IMR-90 (cell line): Measurements from ENCODE around the gene FGFRL1. TPM values are rescaled to one million over a fixed set of nuclear protein-coding genes. Genes with fewer than 3 reads are reported as not detected.

Experiments used
- ATAC-seq: fragments of 200-7000 bp; cut with Tn5 transposase; 2 replicates; pipeline ENCODE4 v1.9.1; 2020; ENCODE audit warnings: low read depth, mild to moderate bottlenecking, moderate library complexity
- BruUV-seq: library from RNA; stranded (reverse); fragments of 400-500 nt; replicated peaks from 2 replicates; lab custom pipeline; 2021; lab: Mats Ljungman, UMichigan
- CTCF ChIA-PET: fragments of 300-600 bp; formaldehyde crosslinking; extraction: SDS; loops from one replicate; lab custom pipeline; 2021; ENCODE audit warnings: antibody characterized with exemption; lab: Yijun Ruan, JAX
- POLR2A ChIA-PET: fragments of 300-600 bp; sonication (Branson Sonifier 250); formaldehyde crosslinking; loops from one replicate; lab custom pipeline; 2022; ENCODE audit warnings: antibody characterized with exemption; ENCODE audit not compliant: unreplicated experiment; lab: Charles Lee
- DNase-seq: peaks from one replicate; pipeline ENCODE4 v3.0.0; 2013
- H2AFZ ChIP-seq: replicated peaks from 2 replicates; pipeline ENCODE3; 2013; ENCODE audit warnings: low read length, mild to moderate bottlenecking; ENCODE audit not compliant: poor library complexity
- H2AK5ac ChIP-seq: 2 replicates; pipeline ENCODE4 v1.6.1; 2013; ENCODE audit warnings: low read depth, low read length, inconsistent platforms
- H2AK9ac ChIP-seq: replicated peaks from 2 replicates; pipeline ENCODE3; 2013; ENCODE audit warnings: mild to moderate bottlenecking, low read depth, low read length, moderate library complexity; ENCODE audit not compliant: poor library complexity
- H2BK120ac ChIP-seq: 2 replicates; pipeline ENCODE4 v1.6.1; 2013; ENCODE audit warnings: low read depth, low read length, inconsistent platforms
- H2BK15ac ChIP-seq: 3 replicates; pipeline ENCODE4 v1.6.1; 2013; ENCODE audit warnings: low read depth, low read length, inconsistent platforms
- H2BK20ac ChIP-seq: 2 replicates; pipeline ENCODE4 v1.6.1; 2013; ENCODE audit warnings: low read depth, mild to moderate bottlenecking, inconsistent platforms, low read length, moderate library complexity
- H2BK5ac ChIP-seq: 2 replicates; pipeline ENCODE4 v1.6.1; 2013; ENCODE audit warnings: mild to moderate bottlenecking, low read depth, low read length, inconsistent platforms; ENCODE audit not compliant: poor library complexity, severe bottlenecking
- H3K14ac ChIP-seq: replicated peaks from 2 replicates; pipeline ENCODE4 v1.6.1; 2013; ENCODE audit warnings: low read depth, low read length, inconsistent platforms
- H3K18ac ChIP-seq: 2 replicates; pipeline ENCODE4 v1.6.1; 2013; ENCODE audit warnings: low read depth, low read length, control low read depth
- H3K23ac ChIP-seq: 2 replicates; pipeline ENCODE4 v1.6.1; 2013; ENCODE audit warnings: low read depth, low read length, inconsistent platforms
- H3K27ac ChIP-seq: 2 replicates; pipeline ENCODE4 v1.5.1; 2013; ENCODE audit warnings: mild to moderate bottlenecking, control low read depth, low read length; ENCODE audit not compliant: insufficient read depth
- H3K27me3 ChIP-seq: 2 replicates; pipeline ENCODE4 v1.6.1; 2013; ENCODE audit warnings: low read length; ENCODE audit not compliant: control insufficient read depth, insufficient read depth
- H3K36me3 ChIP-seq: 2 replicates; pipeline ENCODE4 v1.6.1; 2013; ENCODE audit warnings: low read length, mixed read lengths; ENCODE audit not compliant: control insufficient read depth, insufficient read depth
- H3K4ac ChIP-seq: 2 replicates; pipeline ENCODE4 v1.6.1; 2013; ENCODE audit warnings: low read depth, low read length, inconsistent platforms
- H3K4me1 ChIP-seq: 2 replicates; pipeline ENCODE4 v1.6.1; 2013; ENCODE audit warnings: low read length, mixed read lengths; ENCODE audit not compliant: control insufficient read depth, insufficient read depth
- H3K4me2 ChIP-seq: 2 replicates; pipeline ENCODE4 v1.6.1; 2013; ENCODE audit warnings: low read depth, mild to moderate bottlenecking, control low read depth, low read length, moderate library complexity
- H3K4me3 ChIP-seq: 2 replicates; pipeline ENCODE4 v1.5.1; 2013; ENCODE audit warnings: low read depth, mild to moderate bottlenecking, control low read depth, low read length, moderate library complexity; ENCODE audit not compliant: insufficient read depth
- H3K56ac ChIP-seq: 2 replicates; pipeline ENCODE4 v1.6.1; 2013; ENCODE audit warnings: low read length, inconsistent platforms; ENCODE audit not compliant: insufficient read depth; ENCODE audit errors: extremely low read depth
- H3K79me1 ChIP-seq, 2 experiments: 2 replicates each; pipeline ENCODE4 v1.6.1; 2013; ENCODE audit warnings: low read length in 2 of 2, inconsistent platforms in 1 of 2, low read depth in 1 of 2
- H3K9ac ChIP-seq: 2 replicates; pipeline ENCODE4 v1.6.1; 2013; ENCODE audit warnings: low read depth, low read length, control low read depth
- H3K9me1 ChIP-seq: 2 replicates; pipeline ENCODE4 v1.6.1; 2013; ENCODE audit warnings: low read length, inconsistent platforms; ENCODE audit not compliant: insufficient read depth
- H3K9me3 ChIP-seq: 2 replicates; pipeline ENCODE4 v1.6.1; 2013; ENCODE audit warnings: low read length; ENCODE audit not compliant: control insufficient read depth, insufficient read depth
- H4K20me1 ChIP-seq: 2 replicates; pipeline ENCODE4 v1.6.1; 2013; ENCODE audit warnings: low read length, inconsistent platforms; ENCODE audit not compliant: insufficient read depth
- H4K5ac ChIP-seq: 2 replicates; pipeline ENCODE4 v1.6.1; 2013; ENCODE audit warnings: mild to moderate bottlenecking, low read depth, low read length, control low read depth
- H4K8ac ChIP-seq, 2 experiments: 2 replicates each; pipeline ENCODE4 v1.6.1; 2013; ENCODE audit warnings: low read depth in 2 of 2, low read length in 2 of 2, control low read depth in 1 of 2, inconsistent platforms in 1 of 2
- H4K91ac ChIP-seq: 2 replicates; pipeline ENCODE4 v1.6.1; 2013; ENCODE audit warnings: low read depth, low read length, inconsistent platforms; ENCODE audit not compliant: insufficient read depth
- BHLHE40 ChIP-seq: fragments of 150-350 bp; IDR thresholded peaks from 2 replicates; pipeline ENCODE4 v1.6.1; 2016; ENCODE audit warnings: mild to moderate bottlenecking, low read depth, low read length
- CEBPB ChIP-seq: IDR thresholded peaks from 2 replicates; pipeline ENCODE4 v1.6.1; 2012; ENCODE audit warnings: low read depth, low read length, improper control_type of control experiment
- CHD1 ChIP-seq: IDR thresholded peaks from 2 replicates; pipeline ENCODE4 v1.6.1; 2012; ENCODE audit warnings: low read depth, low read length, improper control_type of control experiment
- ELK1 ChIP-seq: fragments of 150-350 bp; IDR thresholded peaks from 2 replicates; pipeline ENCODE4 v1.6.1; 2016; ENCODE audit warnings: low read depth, mild to moderate bottlenecking, low read length, moderate library complexity, borderline replicate concordance
- FOS ChIP-seq: fragments of 150-350 bp; IDR thresholded peaks from 2 replicates; pipeline ENCODE4 v1.6.1; 2016; ENCODE audit warnings: low read depth, low read length
- MAFK ChIP-seq: IDR thresholded peaks from 2 replicates; pipeline ENCODE4 v1.6.1; 2012; ENCODE audit warnings: low read depth, low read length, improper control_type of control experiment
- NFE2L2 ChIP-seq: fragments of 150-350 bp; IDR thresholded peaks from 2 replicates; pipeline ENCODE4 v1.6.1; 2016; ENCODE audit warnings: low read depth, mild to moderate bottlenecking, low read length
- POLR2A ChIP-seq: IDR thresholded peaks from 2 replicates; pipeline ENCODE4 v1.6.1; 2012; ENCODE audit warnings: mild to moderate bottlenecking, low read depth, low read length
- RCOR1 ChIP-seq: IDR thresholded peaks from 2 replicates; pipeline ENCODE4 v1.6.1; 2012; ENCODE audit warnings: mild to moderate bottlenecking, low read length, improper control_type of control experiment; ENCODE audit not compliant: insufficient replicate concordance
- RFX5 ChIP-seq: IDR thresholded peaks from 2 replicates; pipeline ENCODE4 v1.8.0; 2012; ENCODE audit warnings: low read depth, mild to moderate bottlenecking, low read length, moderate library complexity
- SMC3 ChIP-seq: fragments of 150-350 bp; IDR thresholded peaks from 2 replicates; pipeline ENCODE4 v1.6.1; 2016; ENCODE audit warnings: low read depth, mild to moderate bottlenecking, antibody characterized with exemption, low read length, moderate library complexity
- USF2 ChIP-seq: fragments of 150-350 bp; IDR thresholded peaks from 2 replicates; pipeline ENCODE4 v1.6.1; 2017; ENCODE audit warnings: mild to moderate bottlenecking, antibody characterized with exemption, low read length, low read depth
- WGBS, 2 experiments: methylation state at CpG; one replicate each; pipeline versions ENCODE4 v1.1.5 to v1.1.7; 2013; ENCODE audit warnings: missing lambda C conversion rate in 2 of 2; ENCODE audit not compliant: insufficient read length in 1 of 2; ENCODE audit errors: extremely low coverage in 2 of 2; 5-methylcytosine and 5-hydroxymethylcytosine counted together
- dilution Hi-C: fragments of 300-500 bp; cut with HindIII; formaldehyde crosslinking; loops from one replicate; pipeline ENCODE4 v1.14.3; 2018; ENCODE audit warnings: low sequenced_read_pairs; ENCODE audit not compliant: unreplicated experiment
- in situ Hi-C: fragments of 300-500 bp; cut with MboI; formaldehyde crosslinking; loops from 3 replicates; pipeline ENCODE4 v1.14.3; 2019; ENCODE audit warnings: low sequenced_read_pairs, inconsistent platforms, mixed read lengths
- intact Hi-C: fragments of 100-400 bp; cut with micrococcal nuclease; formaldehyde crosslinking; loops from 2 replicates; pipeline ENCODE4 v1.10.0; 2022
- polyA plus RNA-seq, 3 experiments: library from polyadenylated mRNA; depleted of rRNA; stranded (reverse); fragments of >200 nt; gene quantifications; 2 replicates each; pipeline ENCODE4 v1.2.3, GENCODE V29; 2012; ENCODE audit warnings: low replicate concordance in 1 of 3
- total RNA-seq: library from RNA; depleted of rRNA; stranded (reverse); fragments of >200 nt; gene quantifications from 2 replicates; pipeline ENCODE4 v1.2.3, GENCODE V29; 2012
- TF ChIP-seq, protein P1 (sequence below): conservative IDR thresholded peaks from 2 replicates; pipeline ENCODE4 v1.5.1; 2012; ENCODE audit warnings: mild to moderate bottlenecking, low read depth, low read length, improper control_type of control experiment

Gene FGFRL1
- total and polyA plus RNA-seq, 2 of the 4 experiments (the other 2 are of a cell fraction), result 49.3 to 78.8 TPM

DNA sequence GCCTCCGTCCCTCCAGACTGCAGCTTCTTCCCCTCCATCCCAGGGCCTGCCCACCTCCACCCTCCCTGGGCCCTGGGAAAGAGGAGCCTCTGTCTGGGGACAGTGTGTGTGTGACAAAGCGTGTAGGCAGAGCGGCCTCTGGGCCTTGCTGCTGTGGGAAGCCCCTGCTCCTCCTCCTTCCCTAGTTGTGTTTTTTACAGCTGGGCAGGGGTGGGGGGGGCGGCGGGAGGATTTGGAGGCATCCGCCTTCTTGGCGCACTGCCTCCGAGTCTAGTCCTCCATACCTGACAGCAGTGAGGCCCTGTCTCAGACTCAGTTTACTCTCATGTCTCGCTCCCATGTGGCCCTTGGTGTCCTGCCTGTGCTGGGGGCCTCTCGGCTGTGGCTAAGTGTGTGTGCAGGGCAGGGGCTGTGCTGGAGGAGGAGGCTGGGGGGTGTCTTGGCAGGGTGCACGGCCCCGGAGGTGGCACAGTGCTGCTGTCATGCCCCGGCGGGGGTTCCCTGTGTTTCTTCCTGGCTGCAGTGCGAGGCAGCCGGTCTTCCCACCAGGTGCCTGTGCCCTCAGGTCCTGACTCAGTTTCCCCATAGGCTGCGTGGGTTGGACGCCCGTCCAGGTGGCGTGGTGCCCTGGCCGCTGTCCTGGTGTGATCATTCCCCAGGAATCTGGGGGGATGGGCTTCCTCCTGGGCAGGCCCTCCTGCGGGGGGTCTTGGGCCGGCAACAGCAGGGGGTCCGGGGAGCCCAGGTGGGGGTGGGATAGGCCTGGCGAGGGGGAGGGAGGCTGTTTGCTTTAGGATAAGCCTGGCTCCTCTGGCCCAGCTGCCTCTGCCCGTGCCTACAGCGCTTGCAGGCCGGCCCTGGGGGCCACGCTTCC lies 7.0 kb downstream of the FGFRL1 start (continued):
- no peak for TF ChIP-seq USF2

DNA sequence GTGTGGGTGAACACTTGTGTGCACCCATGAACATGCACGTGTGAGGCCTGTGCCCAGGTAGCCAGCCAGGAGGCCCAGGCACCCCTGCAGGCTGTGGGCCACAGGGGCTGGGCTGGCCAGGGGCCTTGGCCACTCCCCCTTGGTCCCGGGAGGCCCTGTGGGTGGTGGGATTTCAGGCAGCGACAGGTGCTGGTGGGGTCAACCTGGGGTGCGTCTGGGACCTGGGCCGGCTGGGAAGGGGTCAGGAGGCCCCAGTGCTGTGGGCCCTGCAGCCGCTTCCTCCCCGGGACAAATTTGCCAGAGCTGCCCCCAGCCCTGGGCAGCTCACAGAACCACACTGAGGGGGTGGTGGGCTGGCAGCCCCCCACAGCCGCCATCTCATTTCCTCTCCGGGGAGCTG lies 7.9 kb downstream of the FGFRL1 start:
- Histone ChIP-seq H2BK20ac (no peak overlapping the region), H3K9ac (no peak overlapping the region), H3K27ac (no peak overlapping the region), H2AFZ (no peak overlapping the region), H3K14ac (no peak overlapping the region), H2BK120ac (no peak overlapping the region), H3K4ac (no peak overlapping the region), H4K5ac (no peak overlapping the region), H4K91ac (no peak overlapping the region), H3K18ac (no peak overlapping the region), H3K36me3 (peaks cover 7% of the 10 kb centered on the region; the same call in 1 of the 2 replicates), H3K4me3 (no peak overlapping the region), H3K9me3 (no peaks in the 10 kb centered on the region), H3K27me3 (no peaks in the 10 kb centered on the region), H2AK5ac (no peak overlapping the region), H4K8ac (no peak overlapping the region), H3K56ac (no peak overlapping the region), H2AK9ac (no peak overlapping the region), H3K79me1 (peaks cover 0 to 4% of the 10 kb centered on the region in 2 experiments; a peak in 1 of 4 replicates), H3K9me1 (no peaks in the 10 kb centered on the region), H3K4me2 (no peak overlapping the region), H2BK5ac (no peak overlapping the region), H3K4me1 (no peaks in the 10 kb centered on the region; the same call in 1 of the 2 replicates), H2BK15ac (no peak overlapping the region), H3K23ac (no peak overlapping the region), H4K20me1 (peaks cover 20% of the 10 kb centered on the region)
- DNase-seq (no peak), ATAC-seq (no peak)
- dilution Hi-C loops, result no loop called here
- ChIA-PET CTCF (no interaction called here), POLR2A (no interaction called here)
- BruUV-seq, result no TSS peak
- in situ Hi-C loops, result no loop called here
- intact Hi-C loops, result no loop called here
- WGBS, 2 experiments, result 100% methylated on average over 1 of the region's 9 CpGs; no CpG with 5 or more reads in 1 of the 2 experiments
- no peak for TF ChIP-seq RFX5
- no peak for TF ChIP-seq CHD1
- no peak for TF ChIP-seq NFE2L2
- no peak for TF ChIP-seq FOS
- no peak for TF ChIP-seq CEBPB
- TF ChIP-seq, protein P1, sequence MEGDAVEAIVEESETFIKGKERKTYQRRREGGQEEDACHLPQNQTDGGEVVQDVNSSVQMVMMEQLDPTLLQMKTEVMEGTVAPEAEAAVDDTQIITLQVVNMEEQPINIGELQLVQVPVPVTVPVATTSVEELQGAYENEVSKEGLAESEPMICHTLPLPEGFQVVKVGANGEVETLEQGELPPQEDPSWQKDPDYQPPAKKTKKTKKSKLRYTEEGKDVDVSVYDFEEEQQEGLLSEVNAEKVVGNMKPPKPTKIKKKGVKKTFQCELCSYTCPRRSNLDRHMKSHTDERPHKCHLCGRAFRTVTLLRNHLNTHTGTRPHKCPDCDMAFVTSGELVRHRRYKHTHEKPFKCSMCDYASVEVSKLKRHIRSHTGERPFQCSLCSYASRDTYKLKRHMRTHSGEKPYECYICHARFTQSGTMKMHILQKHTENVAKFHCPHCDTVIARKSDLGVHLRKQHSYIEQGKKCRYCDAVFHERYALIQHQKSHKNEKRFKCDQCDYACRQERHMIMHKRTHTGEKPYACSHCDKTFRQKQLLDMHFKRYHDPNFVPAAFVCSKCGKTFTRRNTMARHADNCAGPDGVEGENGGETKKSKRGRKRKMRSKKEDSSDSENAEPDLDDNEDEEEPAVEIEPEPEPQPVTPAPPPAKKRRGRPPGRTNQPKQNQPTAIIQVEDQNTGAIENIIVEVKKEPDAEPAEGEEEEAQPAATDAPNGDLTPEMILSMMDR, result no peak
- no peak for TF ChIP-seq POLR2A
- TF ChIP-seq ELK1, result no peak
- no peak for TF ChIP-seq BHLHE40
- no peak for TF ChIP-seq SMC3
- TF ChIP-seq MAFK, result no peak
- TF ChIP-seq RCOR1, result no peak
